Fibroblast of lung (primary cell): Measurements from ENCODE around the gene UCP1. TPM values are rescaled to one million over a fixed set of nuclear protein-coding genes. Genes with fewer than 3 reads are reported as not detected.
A peak's percentile ranks its signal among the peaks of the same experiment; 100 is the strongest.

ENCODE experiments used
- DNase-seq, 2 donors: peaks; one replicate each; pipeline versions ENCODE4 v3.0.0 to v3.0.0-alpha.2; 2010; ENCODE audit warnings: low read depth in 2 of 2
- H2AFZ ChIP-seq: 2 replicates; pipeline ENCODE4 v1.5.1; 2012; ENCODE audit warnings: low read length, control low read depth, inconsistent platforms
- H3K27ac ChIP-seq: 2 replicates; pipeline ENCODE4 v1.5.1; 2011; ENCODE audit warnings: low read length, control low read depth; ENCODE audit not compliant: insufficient read depth
- H3K27me3 ChIP-seq: 2 replicates; pipeline ENCODE4 v1.5.1; 2011; ENCODE audit warnings: mild to moderate bottlenecking, low read length; ENCODE audit not compliant: control insufficient read depth, insufficient read depth
- H3K36me3 ChIP-seq: 2 replicates; pipeline ENCODE4 v1.5.1; 2011; ENCODE audit warnings: low read length; ENCODE audit not compliant: control insufficient read depth, insufficient read depth
- H3K4me1 ChIP-seq: 2 replicates; pipeline ENCODE4 v1.5.1; 2011; ENCODE audit warnings: low read length; ENCODE audit not compliant: control insufficient read depth, insufficient read depth; ENCODE audit errors: extremely low read depth
- H3K4me2 ChIP-seq: 2 replicates; pipeline ENCODE4 v1.5.1; 2011; ENCODE audit warnings: low read length, control low read depth; ENCODE audit not compliant: insufficient read depth; ENCODE audit errors: extremely low read depth
- H3K4me3 ChIP-seq, 4 experiments: fragments of 200-600 bp in 1 of 4; sonication (generic) in 1 of 4; replicated peaks in 1 of 4; 2 replicates each; pipeline ENCODE4 v1.5.1; 2011 to 2016; ENCODE audit warnings: low read length in 4 of 4, low read depth in 3 of 4, mild to moderate bottlenecking in 3 of 4, control low read depth in 2 of 4, inconsistent platforms in 1 of 4, mixed read lengths in 1 of 4; ENCODE audit not compliant: insufficient read depth in 1 of 4; ENCODE audit errors: control extremely low read depth in 1 of 4
- H3K79me2 ChIP-seq: 2 replicates; pipeline ENCODE4 v1.5.1; 2012; ENCODE audit warnings: mild to moderate bottlenecking, low read length, inconsistent platforms; ENCODE audit not compliant: control insufficient read depth, insufficient read depth
- H3K9ac ChIP-seq: 2 replicates; pipeline ENCODE4 v1.5.1; 2011; ENCODE audit warnings: mild to moderate bottlenecking, low read length, control low read depth; ENCODE audit not compliant: insufficient read depth
- H3K9me3 ChIP-seq: 2 replicates; pipeline ENCODE4 v1.5.1; 2012; ENCODE audit warnings: low read depth, low read length; ENCODE audit not compliant: control insufficient read depth, insufficient read depth
- H4K20me1 ChIP-seq: 2 replicates; pipeline ENCODE4 v1.5.1; 2011; ENCODE audit warnings: low read length; ENCODE audit not compliant: control insufficient read depth, insufficient read depth; ENCODE audit errors: extremely low read depth
- CTCF ChIP-seq, 2 donors: IDR thresholded peaks in 1 of 2; conservative IDR thresholded peaks in 1 of 2; 1 replicate in 1 of 2; 2 replicates in 1 of 2; pipeline ENCODE4 v1.5.1; 2011 to 2012; ENCODE audit warnings: low read length in 2 of 2, control low read depth in 1 of 2, inconsistent platforms in 1 of 2, low read depth in 1 of 2, mild to moderate bottlenecking in 1 of 2
- EZH2 ChIP-seq: IDR thresholded peaks from 2 replicates; pipeline ENCODE4 v1.5.1; 2012; ENCODE audit warnings: low read length, control low read depth, mild to moderate bottlenecking; ENCODE audit errors: missing control alignments
- polyA plus RNA-seq, 2 donors: library from polyadenylated mRNA; depleted of rRNA in 1 of 2; stranded (reverse) in 1 of 2; unstranded in 1 of 2; fragments of >200 nt; gene quantifications; 2 replicates each; pipeline ENCODE4 v1.2.1, GENCODE V29; 2011 to 2012; ENCODE audit warnings: missing spikeins in 1 of 2
- total RNA-seq: library from RNA; depleted of rRNA; stranded (reverse); fragments of >200 nt; gene quantifications from 2 replicates; pipeline ENCODE4 v1.2.1, GENCODE V29; 2014

UCP1 gene
- total and polyA plus RNA-seq, 2 donors (not counting 1 experiment from before 2014, with no cell fraction given) = not detected

- no peak overlapping the region for H2AFZ ChIP-seq
- peaks cover 8% of the 10 kb centered on the region for H3K27me3 ChIP-seq
- H3K4me2 ChIP-seq = no peak overlapping the region
- H3K4me3 ChIP-seq = no peak overlapping the region
- H3K9ac ChIP-seq = no peak overlapping the region
- no peak for DNase-seq
- no peaks in the 10 kb centered on the region for H3K79me2 ChIP-seq
- no peak overlapping the region for H3K27ac ChIP-seq
- H3K4me1 ChIP-seq = no peaks in the 10 kb centered on the region
- H4K20me1 ChIP-seq = no peaks in the 10 kb centered on the region
- H3K9me3 ChIP-seq = no peaks in the 10 kb centered on the region
- H3K36me3 ChIP-seq = no peaks in the 10 kb centered on the region
- no peak for TF ChIP-seq EZH2
- TF ChIP-seq CTCF (conservative IDR thresholded peaks at IDR 0.05 in 1 of 2, IDR thresholded peaks at IDR 0.05 in 1 of 2; ENCODE audit: low read depth in 1 of 2, low read length in 2 of 2) = no peak
These were observed 34.0 kb upstream of the UCP1 start for GRCh38 chr4:140602714-140603113.

- Histone ChIP-seq H3K9me3 (no peaks in the 10 kb centered on the region), H3K4me3 (no peak overlapping the region), H3K9ac (no peak overlapping the region), H3K4me2 (no peak overlapping the region), H3K4me1 (no peaks in the 10 kb centered on the region), H3K27ac (no peak overlapping the region), H3K27me3 (peaks cover 5% of the 10 kb centered on the region), H3K79me2 (no peaks in the 10 kb centered on the region), H2AFZ (no peak overlapping the region), H3K36me3 (no peaks in the 10 kb centered on the region), H4K20me1 (no peaks in the 10 kb centered on the region)
- no peak for TF ChIP-seq CTCF (conservative IDR thresholded peaks at IDR 0.05 in 1 of 2, IDR thresholded peaks at IDR 0.05 in 1 of 2; ENCODE audit: low read depth in 1 of 2, low read length in 2 of 2)
- no peak for TF ChIP-seq EZH2
- no peak for DNase-seq
These were observed 31.6 kb upstream of the UCP1 start for GRCh38 chr4:140600408-140600807.

GRCh38 chr4:140595065-140595464, 26.3 kb upstream of the UCP1 start:
- no peaks in the 10 kb centered on the region for H3K4me1 ChIP-seq
- no peaks in the 10 kb centered on the region for H3K27me3 ChIP-seq
- DNase-seq = peak; percentile 3 to 8
- H3K36me3 ChIP-seq = no peaks in the 10 kb centered on the region
- H3K79me2 ChIP-seq = no peaks in the 10 kb centered on the region
- H3K9ac ChIP-seq = no peak overlapping the region
- H4K20me1 ChIP-seq = no peaks in the 10 kb centered on the region
- no peaks in the 10 kb centered on the region for H3K9me3 ChIP-seq
- H3K4me2 ChIP-seq = no peak overlapping the region
- H3K27ac ChIP-seq = no peak overlapping the region
- no peak overlapping the region for H2AFZ ChIP-seq
- no peak overlapping the region for H3K4me3 ChIP-seq
- TF ChIP-seq EZH2 = no peak
- peak; percentile 45 to 51 for TF ChIP-seq CTCF (conservative IDR thresholded peaks at IDR 0.05 in 1 of 2, IDR thresholded peaks at IDR 0.05 in 1 of 2; ENCODE audit: low read depth in 1 of 2, low read length in 2 of 2)
